ENCODE measurements around the gene ZNF865.
A peak's percentile ranks its signal among the peaks of the same experiment; 100 is the strongest.

Gene ZNF865

DNA sequence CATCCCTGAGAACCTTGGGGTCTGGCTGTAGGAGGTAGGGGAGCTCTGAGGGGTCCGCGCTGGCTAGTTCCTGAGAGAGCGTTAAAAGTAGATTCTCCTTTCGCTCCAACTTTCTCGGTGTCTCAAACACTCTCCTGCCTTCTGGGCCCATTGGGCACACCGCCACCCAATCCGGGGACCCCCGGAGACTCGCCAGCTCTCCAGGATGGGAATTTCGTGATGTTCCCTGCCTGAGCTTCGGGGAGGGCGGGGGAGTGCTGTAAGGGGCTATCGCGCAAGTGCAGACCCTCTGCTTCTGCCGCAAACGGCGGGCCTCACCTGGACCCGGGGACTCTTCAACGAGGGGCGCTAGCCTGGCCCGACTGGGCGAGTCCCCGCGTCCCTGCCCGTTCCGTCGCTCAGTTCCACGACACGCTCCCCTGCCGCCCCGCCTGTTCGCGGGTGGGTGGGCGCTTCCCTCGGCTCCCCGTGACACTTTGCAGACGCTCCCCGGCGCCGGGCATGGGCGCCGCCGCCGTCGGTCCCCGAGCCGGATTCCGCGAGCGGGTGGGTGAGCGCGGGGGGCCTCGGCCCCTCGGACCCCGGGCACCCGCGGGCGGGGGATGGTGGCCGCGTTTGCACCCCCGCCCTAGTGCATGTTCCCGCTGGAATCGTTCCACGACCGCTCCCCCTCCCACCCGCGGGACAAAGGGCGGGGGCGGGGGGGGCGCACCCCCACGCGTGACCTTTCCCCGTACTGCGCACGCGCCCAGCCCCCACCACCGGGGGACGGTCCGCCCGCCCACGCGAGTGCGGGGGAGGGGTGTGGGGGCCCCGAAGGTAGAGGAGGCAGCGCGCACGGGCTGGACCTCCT, 42.5 kb downstream of the ZNF865 start, which contains the start of gene CCDC106:
CCDC106 (plus strand) TSS at position 481 of the 853 bp plus-strand sequence. CDS start 835 bp downstream, outside the sequence.
- DNase-seq: peak; percentile 67 to 74

DNA sequence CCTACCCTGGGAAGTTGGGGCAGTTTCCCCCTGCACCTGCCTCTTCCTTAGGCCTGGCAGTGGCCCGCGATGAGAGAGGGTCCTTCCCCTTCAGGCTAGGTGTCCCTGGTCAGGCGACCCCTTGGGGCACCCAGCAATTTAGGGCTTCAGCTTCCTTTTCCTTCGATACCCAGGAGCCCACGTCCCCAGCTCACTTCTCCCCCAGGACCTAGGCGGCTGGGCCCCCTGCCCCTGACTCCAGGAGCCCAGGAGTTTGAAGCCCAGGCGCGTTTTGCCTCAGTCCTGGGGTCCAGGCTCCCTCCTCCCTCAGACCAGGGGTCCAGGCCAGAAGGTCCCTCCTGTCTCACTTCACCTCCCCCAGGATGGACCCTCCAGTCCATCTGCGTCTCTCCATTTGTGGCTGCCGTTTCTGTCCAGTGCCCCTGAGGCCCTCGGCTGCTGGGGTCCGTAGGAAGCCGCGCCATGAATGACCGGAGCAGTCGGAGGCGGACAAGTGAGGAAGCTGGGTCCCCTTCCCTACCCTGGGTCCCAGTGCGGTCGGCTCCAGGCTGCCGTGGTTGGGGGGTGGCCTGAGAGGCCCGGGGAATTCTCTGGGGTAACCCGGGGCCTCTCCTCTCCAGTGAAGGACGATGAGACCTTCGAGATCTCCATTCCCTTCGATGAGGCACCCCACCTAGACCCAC, 43.3 kb downstream of the ZNF865 start:
- no peak for DNase-seq

DNA sequence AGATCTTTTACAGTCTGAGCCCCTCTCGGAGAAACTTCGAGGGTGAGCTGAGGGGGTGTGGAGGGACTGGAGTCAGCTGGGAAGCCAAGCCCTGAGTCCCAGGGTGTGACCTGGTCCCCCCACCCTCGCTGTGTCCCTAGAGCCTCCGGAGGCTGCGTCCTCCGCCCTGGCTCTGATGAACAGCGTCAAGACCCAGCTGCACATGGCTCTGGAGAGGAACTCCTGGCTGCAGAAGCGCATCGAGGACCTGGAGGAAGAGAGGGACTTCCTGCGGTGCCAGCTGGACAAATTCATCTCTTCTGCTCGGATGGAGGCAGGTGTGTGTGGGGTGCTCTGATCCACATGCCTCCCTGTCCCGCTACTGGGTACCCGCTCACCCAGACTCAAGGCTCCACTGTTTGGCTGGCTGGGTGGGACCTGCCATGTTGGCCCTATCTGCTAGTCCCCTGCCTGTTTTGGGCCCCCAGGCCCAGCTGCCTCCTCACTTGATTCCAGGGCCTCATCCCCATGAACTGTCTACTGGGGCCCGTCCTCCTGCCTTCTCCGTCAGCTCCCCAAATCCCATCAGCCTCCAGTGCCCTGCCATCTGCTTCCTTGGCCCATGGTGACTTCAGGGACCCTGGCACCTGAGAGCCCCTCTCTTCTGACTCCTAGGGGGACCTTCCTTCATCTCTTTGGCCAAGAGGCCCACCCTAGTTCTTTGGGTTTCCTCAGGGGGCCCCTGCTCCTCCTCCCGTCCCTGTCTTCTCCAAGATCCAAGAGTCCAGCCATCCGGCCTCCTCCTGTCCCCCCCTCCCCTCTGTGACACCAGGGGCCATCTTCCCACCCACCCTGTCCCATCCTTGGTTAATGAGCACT, 44.0 kb downstream of the ZNF865 start:
- DNase-seq: no peak

DNA sequence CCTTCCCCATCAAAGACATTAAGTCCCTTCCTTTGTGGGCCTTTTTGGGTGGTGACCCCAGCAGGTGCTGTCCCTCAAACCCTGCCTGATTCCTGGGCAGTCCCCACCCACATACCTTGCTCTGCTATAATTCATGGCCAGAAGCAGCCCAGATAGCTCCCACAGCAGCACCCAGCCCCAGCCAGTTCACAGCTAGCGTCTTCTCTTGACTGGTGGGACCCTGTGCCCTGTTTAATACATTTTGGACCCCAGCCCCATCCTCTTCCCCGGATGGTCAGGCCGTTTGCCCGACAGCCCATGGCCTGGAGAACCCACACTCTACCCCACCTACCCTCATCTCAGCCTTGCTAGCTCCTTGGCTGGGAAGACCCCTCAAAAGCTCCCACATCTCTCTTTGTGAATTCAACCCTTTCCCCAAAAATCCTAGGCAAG, 44.7 kb downstream of the ZNF865 start:
- no peak for DNase-seq

DNA sequence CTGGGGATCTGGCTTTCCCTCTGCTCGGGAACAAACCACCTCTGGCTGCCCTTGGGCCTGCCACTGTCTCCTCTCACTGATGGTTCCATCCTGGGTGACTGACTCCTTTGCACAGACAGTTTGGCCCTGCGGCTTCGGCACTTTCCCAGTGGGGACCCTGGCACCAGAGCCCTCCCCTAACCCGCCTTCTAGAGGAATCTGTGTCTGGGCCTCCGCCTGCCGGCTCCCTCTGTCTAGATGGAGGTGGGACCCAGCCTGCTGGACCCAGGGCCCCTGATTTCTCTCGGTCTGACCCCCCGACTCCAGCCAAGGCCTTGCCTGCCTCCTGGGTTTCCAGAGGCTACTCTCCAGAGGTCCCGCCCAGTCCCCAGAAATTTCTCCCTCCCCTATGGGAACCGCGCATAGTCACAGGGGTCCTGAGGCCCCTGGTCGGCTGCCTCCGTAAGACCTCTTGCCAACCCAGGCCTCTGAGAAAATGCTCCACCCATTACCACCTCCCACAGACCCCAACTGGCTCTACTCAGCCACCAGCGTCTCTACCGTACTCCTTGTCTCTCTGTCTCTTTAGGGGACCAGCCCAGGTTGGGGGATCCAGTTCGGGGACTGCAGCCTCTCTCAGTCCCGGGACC, 45.3 kb downstream of the ZNF865 start:
- DNase-seq: no peak

DNA sequence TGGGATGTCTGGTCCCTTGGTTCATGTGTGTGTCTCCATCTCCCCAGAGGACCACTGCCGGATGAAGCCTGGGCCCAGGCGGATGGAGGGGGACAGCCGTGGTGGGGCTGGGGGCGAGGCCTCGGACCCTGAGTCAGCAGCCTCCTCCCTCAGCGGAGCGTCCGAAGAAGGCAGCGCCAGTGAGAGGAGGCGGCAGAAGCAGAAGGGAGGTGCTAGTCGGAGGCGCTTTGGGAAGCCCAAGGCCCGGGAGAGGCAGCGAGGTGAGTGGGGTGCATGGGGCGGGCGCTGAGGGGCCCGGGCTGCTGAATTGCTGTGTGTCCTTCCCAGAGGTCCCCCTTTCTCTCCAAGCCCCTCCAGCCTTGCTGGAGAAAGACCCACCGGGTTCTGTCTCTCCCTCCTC, 45.8 kb downstream of the ZNF865 start:
- no peak for DNase-seq

DNA sequence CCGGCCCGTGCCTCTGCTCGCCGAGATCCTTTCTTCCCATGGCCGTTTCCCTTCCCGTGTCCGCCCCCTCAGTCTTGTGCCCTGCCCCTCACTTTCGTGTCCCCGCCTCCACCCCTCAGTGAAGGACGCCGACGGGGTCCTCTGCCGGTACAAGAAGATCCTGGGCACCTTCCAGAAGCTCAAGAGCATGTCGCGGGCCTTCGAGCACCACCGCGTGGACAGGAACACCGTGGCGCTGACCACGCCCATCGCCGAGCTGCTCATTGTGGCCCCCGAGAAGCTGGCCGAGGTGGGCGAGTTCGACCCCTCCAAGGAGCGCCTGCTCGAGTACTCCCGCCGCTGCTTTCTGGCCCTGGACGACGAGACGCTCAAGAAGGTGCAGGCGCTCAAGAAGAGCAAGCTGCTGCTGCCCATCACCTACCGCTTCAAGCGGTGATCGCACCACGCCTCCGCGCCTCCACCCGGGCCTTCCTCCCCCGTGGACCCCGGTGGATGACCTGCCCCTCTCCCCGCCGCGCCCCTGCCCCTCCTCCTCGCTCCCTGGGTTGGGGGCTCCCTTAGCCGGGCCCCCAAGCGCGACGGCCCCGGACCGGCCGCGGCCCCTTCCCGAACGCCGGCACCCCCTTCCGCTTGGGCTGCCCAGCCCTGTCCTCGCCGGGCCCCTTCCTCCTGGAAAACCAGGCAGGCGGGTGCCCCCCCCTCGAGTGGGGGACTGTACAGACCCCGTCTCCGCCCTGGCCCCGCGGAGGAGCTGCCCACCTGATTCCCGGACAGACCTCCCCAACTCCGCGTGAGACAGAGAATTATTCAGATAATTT, 47.1 kb downstream of the ZNF865 start:
- DNase-seq: no peak

DNA sequence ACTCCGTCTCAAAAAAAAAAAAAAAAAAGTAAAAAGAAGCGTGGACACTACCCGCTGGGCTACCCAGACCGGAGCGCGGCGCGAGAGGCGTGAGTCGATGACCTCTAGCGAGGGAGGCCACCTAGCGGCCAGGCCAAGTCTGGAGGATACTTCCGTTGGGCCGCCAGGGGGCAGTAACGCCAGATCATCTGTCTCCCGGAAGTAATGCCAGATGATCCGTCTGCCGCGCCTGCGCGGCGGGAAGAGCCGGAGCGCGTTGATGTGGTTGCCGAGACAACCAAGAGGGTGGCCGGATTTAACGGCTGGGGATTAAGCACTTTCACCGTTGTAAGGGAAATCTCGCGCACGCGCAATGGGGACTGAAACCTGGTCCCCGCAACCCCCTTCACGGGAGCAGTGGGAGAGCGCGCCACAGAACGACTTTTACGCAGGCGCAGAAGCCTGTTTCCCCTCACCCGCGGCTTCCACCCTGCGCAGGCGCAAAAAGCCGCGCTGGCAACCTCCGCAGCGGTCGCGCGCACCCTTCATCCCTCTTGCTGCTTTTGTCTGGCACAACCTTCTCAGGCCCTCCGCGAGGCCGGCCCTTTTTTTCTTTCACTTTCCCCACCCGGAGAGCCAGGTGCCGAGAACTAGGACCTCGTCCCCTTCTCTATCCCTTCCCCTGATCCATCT, 48.3 kb downstream of the ZNF865 start:
- peak; percentile 99 to 100 for DNase-seq

DNA sequence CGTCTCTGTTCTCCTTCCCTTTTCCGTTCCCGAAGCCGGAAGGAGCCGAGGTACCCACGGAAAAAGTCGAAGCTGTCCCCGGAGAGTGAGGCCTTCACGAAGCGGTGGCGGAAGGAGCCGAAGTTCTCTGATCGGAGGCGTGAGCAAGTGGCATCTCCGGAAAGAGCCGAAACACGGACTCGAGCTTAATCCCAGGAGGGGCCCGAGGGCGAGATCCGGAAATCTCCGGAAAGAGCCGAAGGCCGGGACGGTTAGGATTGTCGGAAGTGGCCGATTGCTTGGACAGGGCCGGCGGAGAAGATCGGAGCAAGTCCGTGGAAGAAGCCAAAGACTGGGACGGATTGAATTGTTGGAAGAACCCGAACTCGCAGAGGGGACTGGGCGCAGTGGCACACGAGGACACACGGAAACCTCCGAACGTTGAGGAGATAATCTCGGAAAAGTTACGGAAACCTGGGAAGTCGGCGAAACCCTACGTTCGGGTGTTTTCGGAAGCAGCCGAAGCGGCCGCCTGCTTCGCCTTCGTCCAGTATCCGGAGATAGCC, 48.9 kb downstream of the ZNF865 start:
- DNase-seq: peak; percentile 98

DNA sequence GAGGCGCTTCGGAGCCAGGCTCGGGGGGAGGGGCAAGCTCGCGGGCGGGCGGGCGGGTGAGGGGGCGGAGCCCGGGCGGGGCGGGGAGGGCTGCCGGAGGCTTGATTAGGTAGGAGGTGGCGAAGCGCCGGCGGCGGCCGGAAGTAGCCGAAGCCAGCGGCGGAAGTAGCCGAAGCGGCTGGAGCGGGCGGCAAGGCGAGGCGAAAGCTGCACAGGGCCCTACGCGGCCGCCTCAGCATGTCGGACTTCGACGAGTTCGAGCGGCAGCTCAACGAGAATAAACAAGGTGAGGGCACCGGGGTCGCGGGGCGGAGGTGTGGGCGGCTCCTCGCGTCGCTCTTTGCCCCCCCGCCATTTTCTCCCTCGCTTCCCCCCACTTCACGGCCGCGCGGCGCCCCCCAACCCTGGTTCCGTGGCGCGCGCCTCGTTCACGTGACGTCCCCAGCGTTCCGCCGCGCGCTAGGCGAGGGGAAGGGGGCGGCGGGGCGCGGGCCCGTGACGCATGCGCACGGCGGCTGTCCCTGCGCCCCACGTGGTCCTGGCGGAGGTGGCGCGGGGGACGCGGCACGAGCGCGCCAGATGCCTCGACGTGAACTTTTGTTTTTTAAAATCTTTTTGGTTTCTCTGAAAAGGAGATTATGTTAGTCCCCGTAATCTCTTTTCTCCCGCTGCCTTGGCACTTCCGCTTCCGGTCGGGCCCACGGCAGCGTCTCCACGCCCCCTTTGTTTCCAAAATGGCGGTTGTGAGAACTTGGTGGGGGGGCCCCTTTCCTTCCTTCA, 49.6 kb downstream of the ZNF865 start, which contains the start of gene U2AF2:
U2AF2 (plus strand) TSS at position 168 of the 780 bp plus-strand sequence; CDS start at position 238, 70 bp downstream.
- peak; percentile 96 to 97 for DNase-seq

DNA sequence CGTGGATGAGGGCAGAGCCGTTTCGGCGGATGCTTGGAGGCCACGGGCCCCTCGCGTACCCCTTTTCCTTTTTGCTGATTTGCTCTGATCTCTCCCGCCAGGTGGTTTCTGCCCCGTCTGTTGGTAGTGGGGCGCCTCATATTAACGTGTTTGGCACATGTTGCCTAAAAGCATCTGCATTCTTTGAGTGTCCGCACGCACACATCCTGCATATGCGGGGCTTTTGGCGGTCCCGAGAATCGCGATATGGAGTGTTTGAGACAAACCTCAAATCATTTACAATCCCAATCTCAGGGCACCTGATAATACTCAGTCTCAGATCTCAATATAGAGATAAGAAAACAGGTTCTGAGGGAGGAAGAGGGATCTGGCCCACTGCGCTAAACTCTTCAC, 50.2 kb downstream of the ZNF865 start:
- no peak for DNase-seq

DNA sequence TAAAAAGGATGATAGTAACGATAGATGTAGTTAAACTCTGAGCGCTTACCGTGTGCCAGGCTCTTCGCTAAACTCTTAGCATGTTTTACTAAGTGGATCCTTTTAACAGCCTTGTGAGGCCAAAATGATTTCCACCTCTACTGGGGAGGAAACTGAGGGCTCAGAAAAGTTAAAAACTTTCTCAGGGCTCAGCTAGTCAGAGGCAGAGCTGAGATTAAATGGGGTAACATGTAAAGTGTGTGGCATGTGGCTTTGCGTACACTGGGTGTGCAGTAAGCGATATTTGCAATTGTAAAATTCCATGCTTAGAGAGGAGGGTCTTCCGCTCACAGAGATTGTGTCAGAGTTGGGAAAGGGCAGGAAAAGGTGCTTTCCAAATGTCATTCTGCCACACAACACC, 51.1 kb downstream of the ZNF865 start:
- no peak for DNase-seq

DNA sequence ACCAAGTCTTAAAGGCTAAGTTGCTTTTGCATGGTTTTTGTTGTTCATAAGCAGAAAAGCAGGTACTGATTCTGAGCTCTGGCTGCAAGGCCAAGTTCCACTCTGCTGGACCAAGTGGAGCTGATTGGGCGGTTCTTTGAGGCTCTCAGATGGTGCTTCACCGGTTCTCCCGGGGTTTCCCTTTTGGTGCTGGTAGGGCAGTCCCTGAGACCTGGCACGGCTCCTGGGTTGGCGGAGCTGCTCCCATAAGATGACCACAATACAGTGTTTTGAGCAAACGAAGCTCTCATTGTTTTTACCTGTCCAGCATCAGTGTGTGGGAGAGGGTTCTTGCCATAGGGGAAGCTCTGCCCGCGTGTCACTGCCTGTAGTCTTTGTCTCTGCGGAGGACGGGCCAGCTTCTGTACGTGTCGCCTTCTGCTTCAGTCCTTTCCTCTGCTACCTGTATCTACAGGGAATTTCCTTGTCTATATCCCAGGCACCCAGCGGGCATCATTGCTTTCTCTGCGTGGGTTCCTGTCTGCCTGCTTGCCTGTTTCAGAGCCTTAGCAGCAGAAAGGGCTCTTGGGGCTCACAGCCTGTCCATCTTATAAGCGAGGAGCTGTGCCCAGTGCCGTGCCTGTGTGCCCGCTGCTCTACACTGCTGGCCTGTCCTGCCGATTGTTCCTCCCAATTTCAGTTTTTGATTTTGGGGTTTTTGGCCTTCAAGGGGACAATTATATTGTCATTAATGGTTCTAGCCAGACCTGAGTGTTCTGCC, 51.7 kb downstream of the ZNF865 start:
- no peak for DNase-seq

DNA sequence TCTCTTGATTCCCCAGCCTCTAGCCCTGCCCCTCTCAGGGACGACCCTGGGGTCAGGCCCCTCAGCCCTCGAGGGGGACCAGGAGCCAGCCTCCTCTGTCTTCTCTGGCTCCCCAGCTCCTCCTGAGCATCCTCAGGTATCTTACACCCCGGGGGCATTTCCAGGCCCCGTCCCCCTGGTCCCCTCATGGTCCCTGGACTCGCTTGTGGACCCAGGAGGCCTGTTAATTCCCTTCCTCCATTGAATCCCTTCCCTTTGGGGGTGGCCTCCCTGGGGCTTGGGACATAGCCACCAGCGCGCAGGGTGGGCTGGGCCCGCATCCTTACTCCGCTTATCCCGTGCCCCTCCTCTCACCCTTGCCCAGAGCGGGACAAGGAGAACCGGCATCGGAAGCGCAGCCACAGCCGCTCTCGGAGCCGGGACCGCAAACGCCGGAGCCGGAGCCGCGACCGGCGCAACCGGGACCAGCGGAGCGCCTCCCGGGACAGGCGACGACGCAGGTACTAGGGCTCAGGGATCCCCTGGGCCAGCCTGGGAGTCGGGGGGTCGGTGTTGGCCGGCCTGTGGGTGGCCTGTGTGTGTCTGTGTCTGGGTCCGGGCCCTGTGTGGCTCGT, 53.5 kb downstream of the ZNF865 start:
- no peak for DNase-seq

DNA sequence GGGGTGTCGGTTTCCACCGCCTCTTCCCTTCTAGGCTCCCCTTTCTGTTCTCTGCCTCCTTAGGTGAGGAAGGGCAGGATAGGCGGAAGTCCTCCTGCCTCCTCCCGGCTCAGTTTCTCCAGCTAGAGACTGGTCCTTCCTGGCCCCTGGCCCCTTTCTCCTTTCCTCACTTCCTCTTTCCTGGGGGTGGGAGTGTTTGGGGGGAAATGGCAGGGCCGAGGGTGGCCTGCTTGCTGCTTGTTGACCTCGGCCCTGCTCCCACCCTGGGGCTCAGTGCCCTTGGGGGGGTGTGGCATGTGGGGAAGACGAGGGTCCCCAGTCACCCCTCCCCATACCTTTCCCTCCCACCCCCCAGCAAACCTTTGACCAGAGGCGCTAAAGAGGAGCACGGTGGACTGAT, 54.4 kb downstream of the ZNF865 start:
- DNase-seq: no peak

DNA sequence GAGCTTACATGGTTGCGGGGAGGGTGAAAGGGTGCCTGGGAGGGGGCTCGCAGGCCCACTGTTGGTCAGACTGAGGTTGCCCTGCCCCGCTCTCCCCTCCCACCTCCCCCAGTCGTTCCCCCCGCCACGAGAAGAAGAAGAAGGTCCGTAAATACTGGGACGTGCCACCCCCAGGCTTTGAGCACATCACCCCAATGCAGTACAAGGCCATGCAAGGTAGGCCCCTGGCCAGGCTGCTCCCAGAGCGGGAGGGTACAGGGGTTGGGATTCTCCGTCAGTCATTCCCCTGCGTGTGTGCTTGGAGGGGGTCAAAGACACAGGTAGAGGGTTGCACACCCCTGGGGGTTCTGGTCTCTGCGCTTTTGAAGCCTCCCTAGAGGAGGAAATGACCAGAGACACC, 55.0 kb downstream of the ZNF865 start:
- DNase-seq: no peak

DNA sequence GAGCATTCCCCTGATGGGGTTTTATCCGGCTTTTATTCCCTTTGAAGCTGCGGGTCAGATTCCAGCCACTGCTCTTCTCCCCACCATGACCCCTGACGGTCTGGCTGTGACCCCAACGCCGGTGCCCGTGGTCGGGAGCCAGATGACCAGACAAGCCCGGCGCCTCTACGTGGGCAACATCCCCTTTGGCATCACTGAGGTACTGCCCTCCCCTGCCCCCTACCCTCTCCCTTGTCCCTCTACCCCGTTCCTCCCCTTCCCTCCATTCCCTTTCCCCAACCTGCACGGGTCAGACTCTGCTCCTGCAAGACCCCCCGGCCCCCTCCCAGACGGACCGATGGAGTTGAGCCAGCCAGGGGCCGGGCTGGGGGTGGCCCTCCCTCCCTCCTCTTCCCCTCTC, 55.5 kb downstream of the ZNF865 start:
- no peak for DNase-seq

DNA sequence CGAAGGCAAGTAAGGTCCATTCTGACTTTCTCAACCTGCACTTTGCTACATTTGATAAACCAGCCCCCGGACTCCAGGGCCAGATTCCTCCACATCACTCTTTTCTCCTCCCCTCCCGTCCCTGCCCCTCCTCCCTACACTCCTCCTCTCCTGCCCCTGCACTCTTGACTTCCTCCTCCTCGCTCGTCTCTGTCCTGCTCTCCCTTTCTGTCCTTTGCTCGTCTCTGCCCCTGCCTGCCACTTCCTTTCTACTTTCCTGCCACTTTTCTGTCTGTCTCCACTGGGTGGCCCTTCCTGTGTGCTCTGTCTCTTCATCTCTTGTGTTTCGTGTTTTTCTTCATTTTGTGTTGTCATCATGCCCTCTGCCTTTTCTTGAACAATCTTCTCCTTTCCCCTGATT, 56.4 kb downstream of the ZNF865 start:
- DNase-seq: no peak

Data from activated CD4-positive, alpha-beta T cell treated with anti-CD3 and anti-CD28 coated beads for 4 hours (primary cell).